GM18499 (cell line): Measurements from ENCODE around the gene FAM83B.
"Not testable (repeated sequence)": the region's sequence is repeated elsewhere in the genome, so short reads cannot be mapped to it uniquely, and the experiment has no call there.

ENCODE experiments used
- ATAC-seq: cut with Tn5 transposase; IDR thresholded peaks from one replicate; pipeline ENCODE4 v1.9.1; 2021; ENCODE audit warnings: moderate number of reproducible peaks; ENCODE audit not compliant: insufficient read depth, unreplicated experiment

The FAM83B gene

DNA sequence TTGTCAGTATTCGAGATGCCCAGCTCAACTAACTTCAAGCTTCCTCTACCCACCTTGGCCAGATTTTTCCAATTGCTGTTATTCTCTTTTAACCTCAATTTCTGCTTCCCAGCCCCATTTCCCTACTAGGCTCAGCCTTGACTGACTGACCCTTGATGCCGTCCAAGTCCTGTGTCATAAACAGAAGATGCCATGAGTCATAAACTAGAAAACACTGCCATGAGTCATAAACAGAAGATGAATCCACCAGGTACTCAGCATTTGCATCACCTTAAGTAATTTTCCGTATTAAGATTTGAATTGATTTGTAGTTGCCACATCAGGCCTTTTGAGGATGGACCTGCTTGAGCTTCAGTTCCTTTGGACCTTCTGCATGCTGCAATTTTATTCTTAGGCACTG lies 123.8 kb downstream of the FAM83B start:
- no peak for ATAC-seq

DNA sequence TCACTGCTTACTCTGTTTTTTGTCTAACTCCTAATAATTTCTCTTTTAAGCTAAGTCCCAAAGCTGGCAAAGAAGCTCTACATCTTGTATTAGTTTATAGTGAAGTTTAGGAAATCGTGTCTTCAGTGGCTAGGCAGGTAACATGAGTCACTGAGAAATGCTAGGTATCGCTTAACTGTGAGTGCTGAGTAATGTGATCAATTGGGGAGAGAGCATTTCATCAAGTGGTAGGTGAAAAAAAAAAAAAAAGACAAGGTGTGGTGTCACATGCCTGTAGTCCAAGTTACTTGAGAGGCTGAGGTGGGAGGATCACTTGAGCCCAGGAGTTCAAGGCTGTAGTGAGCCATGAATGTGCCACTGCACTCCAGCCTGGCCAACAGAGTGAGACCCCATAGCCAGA lies 125.3 kb downstream of the FAM83B start:
- no peak for ATAC-seq

DNA sequence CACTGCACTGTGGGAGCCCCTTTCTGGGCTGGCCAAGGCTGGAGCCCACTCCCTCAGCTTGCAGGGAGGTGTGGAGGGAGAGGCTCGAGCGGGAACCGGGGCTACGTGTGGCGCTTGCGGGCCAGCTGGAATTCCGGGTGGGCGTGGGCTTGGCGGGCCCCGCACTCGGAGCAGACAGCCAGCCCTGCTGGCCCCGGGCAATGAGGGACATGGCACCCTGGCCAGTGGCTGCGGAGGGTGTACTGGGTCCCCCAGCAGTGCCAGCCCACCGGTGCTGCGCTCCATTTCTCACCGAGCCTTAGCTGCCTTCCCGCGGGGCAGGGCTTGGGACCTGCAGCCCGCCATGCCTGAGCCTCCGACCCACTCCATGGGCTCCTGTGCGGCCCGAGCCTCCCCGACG lies 132.6 kb downstream of the FAM83B start:
- ATAC-seq: not testable (repeated sequence)

DNA sequence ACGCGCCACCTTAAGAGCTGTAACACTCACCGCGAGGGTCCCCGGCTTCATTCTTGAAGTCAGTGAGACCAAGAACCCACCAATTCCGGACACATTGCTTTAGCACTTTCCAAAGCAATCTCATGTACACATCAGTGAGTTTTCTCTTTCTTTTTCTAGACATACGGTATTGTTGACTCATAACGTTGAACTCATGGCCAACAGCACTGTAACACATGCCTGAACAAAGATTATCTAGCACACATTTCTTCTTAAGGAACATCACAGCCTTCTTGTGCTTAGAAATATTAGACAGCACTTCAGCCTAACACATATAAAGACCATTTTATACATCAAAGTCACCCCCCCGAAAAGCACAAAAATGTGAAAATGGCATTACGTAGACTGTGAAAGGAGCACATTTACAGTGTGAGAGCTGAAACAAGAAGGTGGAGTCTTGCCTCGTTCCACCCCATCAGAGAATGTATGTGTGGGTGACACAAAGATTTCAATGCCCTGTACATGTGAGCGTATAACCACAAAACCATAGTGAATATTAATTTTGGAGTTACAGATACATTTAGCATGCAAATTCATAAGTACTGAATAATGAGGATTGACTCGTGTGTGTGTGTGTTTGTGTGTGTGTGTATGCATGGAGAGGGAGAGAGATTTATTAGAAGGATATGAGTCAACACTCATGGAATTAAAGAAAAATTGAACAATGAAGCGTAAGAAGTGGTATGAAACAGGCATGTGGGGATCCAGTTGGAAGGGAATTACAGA lies 134.1 kb downstream of the FAM83B start:
- no peak for ATAC-seq

DNA sequence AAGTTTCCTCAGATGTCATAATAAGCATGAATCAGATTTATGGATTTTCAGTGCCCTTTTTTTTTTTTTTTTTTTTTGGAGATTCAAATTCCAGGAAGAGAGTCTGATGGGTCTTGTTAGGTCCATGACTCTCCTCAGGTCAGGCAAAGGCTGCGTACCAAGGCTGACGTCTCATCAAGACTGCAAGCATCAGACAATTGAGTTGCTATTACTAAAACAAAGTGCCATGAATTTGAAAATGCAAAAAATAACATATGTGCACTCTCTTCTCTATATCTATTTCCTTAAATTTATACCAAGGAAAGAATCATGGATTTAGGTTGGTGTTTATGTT lies 134.7 kb downstream of the FAM83B start:
- no peak for ATAC-seq

DNA sequence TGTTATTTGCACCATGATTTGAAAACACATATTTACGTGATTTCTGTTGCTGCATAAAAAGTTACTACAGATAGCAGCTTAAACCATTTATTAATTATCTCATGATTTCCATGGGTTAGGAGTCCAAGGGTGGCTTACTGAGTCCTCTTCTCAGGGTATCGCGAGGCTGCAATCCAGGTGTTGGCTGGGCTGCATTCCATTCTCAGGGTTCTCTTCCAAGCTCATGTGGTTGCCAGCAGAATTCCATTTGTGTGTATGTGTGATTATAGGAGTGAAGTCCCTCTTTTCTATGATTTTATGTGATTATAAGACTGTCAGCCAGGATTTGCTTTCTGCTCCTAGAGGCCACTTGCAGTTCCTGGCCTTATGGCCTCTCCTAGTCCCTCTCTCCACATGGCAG lies 135.1 kb downstream of the FAM83B start:
- no peak for ATAC-seq

DNA sequence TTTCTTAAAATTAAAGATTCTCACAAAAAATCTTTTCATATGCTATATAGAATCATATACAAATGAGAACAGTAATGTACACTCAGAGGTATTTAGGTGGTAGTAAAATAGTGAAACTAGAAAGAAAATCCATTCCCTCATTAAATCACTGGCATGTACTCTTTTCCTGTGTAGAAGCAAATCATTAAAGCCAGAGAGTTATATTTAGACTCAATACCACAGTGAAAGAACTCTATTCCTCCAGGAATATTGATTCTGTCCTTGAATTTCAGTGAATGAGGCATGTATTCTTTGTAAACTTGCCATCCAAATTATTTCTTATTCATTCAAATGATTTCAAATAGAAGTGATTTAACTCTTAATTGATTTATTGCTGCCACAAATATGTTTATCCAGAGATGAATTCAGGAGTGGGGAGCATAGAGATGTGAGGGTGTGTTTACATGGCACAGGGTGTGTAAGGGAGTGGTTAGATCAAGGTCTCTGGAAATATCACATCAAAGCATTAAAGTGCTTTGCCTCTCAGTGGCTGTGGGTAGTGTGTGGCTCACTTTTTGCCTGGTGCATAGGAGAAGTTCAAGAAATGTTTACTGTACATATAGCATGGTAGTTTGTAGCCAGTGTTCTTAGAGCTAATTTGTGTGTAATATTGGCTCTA lies 141.2 kb downstream of the FAM83B start:
- no peak for ATAC-seq

DNA sequence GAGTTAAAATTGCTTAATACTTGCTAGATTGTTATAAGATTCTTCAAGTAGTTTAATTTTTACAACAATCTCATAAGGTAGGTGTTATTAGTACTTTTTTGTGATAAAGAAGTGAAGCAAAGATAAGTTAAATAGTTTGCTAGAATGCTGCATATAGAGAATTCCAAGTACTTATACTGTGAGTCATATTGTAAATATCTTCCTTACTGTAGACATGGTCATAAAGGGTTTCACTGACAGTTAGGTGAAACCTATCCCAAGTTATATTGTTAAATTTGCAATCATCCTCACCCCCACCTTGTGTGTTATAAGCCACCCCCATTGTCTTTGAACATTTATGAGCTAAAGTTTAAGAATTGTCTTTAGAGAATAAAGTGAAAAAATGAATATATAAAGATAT lies 142.0 kb downstream of the FAM83B start:
- no peak for ATAC-seq

DNA sequence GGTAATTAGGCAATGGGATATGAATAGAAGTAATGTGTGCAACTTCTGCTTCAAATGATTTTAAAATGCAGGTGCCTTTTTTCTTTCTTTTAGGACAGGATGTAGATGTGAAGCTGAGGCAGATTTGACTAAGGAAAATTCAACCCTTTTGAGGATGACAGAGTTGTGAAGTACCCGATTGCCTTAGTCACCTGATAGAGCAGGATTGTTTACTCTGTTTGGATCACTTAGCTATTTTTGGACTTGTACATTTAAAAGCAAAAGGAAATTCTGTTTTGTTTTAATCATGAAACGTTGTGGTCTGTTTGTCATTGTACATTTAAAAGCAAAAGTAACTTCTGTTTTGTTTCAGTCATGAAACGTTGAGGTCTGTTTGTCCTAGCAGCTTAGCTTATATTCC lies 143.4 kb downstream of the FAM83B start:
- ATAC-seq: no peak
